ENCODE data around the gene LYRM4. TPM values are rescaled to one million over a fixed set of nuclear protein-coding genes. Genes with fewer than 3 reads are reported as not detected.

Gene LYRM4
- total RNA-seq, 1 donor from 2014 or later = 22.4 TPM

- DNase-seq (no peak), ATAC-seq (no peak)
- Histone ChIP-seq H3K4me3 (no peak overlapping the region), H3K27me3 (ENCODE audit: low read depth) (no peaks in the 10 kb centered on the region), H3K36me3 (no peaks in the 10 kb centered on the region), H3K27ac (no peak overlapping the region), H3K9me3 (no peaks in the 10 kb centered on the region), H3K4me1 (no peaks in the 10 kb centered on the region)
- TF ChIP-seq, protein P1, sequence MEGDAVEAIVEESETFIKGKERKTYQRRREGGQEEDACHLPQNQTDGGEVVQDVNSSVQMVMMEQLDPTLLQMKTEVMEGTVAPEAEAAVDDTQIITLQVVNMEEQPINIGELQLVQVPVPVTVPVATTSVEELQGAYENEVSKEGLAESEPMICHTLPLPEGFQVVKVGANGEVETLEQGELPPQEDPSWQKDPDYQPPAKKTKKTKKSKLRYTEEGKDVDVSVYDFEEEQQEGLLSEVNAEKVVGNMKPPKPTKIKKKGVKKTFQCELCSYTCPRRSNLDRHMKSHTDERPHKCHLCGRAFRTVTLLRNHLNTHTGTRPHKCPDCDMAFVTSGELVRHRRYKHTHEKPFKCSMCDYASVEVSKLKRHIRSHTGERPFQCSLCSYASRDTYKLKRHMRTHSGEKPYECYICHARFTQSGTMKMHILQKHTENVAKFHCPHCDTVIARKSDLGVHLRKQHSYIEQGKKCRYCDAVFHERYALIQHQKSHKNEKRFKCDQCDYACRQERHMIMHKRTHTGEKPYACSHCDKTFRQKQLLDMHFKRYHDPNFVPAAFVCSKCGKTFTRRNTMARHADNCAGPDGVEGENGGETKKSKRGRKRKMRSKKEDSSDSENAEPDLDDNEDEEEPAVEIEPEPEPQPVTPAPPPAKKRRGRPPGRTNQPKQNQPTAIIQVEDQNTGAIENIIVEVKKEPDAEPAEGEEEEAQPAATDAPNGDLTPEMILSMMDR (IDR thresholded peaks at IDR 0.05) = no peak
- intact Hi-C loops (cut with DNase I) = no loop called here
These were observed 149.1 kb downstream of the LYRM4 start for GRCh38 chr6:5111626-5112025.

DNA sequence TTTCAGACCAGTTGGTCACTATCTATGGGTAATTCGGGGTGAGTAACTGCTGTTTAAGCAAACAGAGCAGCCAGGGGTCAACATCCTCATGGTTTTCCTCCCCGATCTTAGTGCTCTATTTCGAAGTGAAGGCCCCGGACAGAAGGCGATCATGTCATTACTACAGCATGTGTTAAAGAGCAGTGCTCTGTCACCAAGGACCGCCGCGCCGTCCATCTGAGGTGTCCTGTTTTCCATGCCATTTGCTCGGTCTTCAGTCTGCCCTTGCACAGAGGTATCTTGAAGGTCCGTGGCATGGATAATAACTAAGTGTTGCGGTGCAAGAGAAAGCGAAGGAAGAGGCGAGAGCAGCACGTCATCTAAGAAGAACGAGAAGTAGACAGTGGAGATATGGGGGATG, 150.5 kb downstream of the LYRM4 start:
- H3K27me3 ChIP-seq (ENCODE audit: low read depth) = no peaks in the 10 kb centered on the region
- DNase-seq (no peak), ATAC-seq (no peak)
- intact Hi-C loops (cut with DNase I) = no loop called here
- no peaks in the 10 kb centered on the region for H3K4me1 ChIP-seq
- no peaks in the 10 kb centered on the region for H3K9me3 ChIP-seq
- no peak overlapping the region for H3K27ac ChIP-seq
- no peak overlapping the region for H3K4me3 ChIP-seq
- TF ChIP-seq, protein P1 (IDR thresholded peaks at IDR 0.05) = no peak
- no peaks in the 10 kb centered on the region for H3K36me3 ChIP-seq

DNA sequence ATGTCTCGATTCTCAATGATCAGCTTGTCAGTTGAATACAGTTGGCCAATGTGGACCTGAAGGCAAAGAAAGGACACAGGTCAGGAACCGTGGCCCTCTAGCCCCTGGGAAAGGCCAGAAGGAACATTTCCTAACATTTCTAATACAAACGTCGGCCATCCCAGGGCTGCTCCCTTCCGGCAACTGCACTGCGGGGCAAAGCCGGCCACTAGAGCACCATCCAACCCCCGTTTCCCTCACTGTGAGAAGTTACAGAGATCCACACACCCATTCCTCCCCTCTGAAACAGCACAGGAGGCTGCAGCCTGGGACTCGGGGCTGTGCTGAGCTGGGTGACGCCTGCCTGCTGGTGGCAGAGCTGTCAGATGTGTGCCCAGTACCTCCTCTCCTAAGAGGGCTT, 151.3 kb downstream of the LYRM4 start:
- Histone ChIP-seq H3K27me3 (ENCODE audit: low read depth) (no peaks in the 10 kb centered on the region), H3K27ac (no peak overlapping the region), H3K9me3 (no peaks in the 10 kb centered on the region), H3K4me1 (no peaks in the 10 kb centered on the region), H3K36me3 (no peaks in the 10 kb centered on the region), H3K4me3 (no peak overlapping the region)
- ATAC-seq (no peak), DNase-seq (no peak)
- TF ChIP-seq, protein P1 (IDR thresholded peaks at IDR 0.05) = no peak
- intact Hi-C loops (cut with DNase I) = no loop called here

GRCh38 chr6:5108536-5109150, 152.1 kb downstream of the LYRM4 start:
- H3K27ac ChIP-seq = no peak overlapping the region
- ATAC-seq (no peak), DNase-seq (no peak)

DNA sequence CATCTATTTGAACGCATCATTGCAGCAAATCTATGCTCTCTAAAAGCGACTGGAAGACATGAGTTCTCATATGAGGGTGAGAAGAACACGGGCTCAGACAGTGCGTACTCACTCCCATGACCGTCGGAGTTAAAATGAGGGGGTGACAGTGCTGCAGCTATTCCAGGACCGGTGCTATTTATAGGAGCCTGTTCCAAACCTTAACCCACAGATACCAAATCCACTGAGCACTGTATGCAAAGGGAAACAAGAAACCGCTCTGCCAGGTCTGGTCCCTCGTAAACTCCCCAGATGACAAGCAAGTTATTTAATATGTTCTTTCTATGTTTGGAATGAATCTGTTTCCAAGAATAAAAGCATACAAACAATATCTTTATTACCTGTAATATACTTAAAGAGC, 152.7 kb downstream of the LYRM4 start:
- Histone ChIP-seq H3K9me3 (no peaks in the 10 kb centered on the region), H3K4me3 (no peak overlapping the region), H3K36me3 (no peaks in the 10 kb centered on the region), H3K27ac (no peak overlapping the region), H3K4me1 (no peaks in the 10 kb centered on the region), H3K27me3 (ENCODE audit: low read depth) (no peaks in the 10 kb centered on the region)
- ATAC-seq = no peak
- intact Hi-C loops (cut with DNase I) = no loop called here
- DNase-seq = no peak
- TF ChIP-seq, protein P1 (IDR thresholded peaks at IDR 0.05) = no peak

More at GRCh38 chr6:5108536-5109150, 152.1 kb downstream of the LYRM4 start:
- Histone ChIP-seq H3K4me3 (no peak overlapping the region), H3K4me1 (no peaks in the 10 kb centered on the region), H3K27me3 (ENCODE audit: low read depth) (no peaks in the 10 kb centered on the region), H3K9me3 (no peaks in the 10 kb centered on the region), H3K36me3 (no peaks in the 10 kb centered on the region)
- TF ChIP-seq, protein P1 (IDR thresholded peaks at IDR 0.05) = no peak
- intact Hi-C loops (cut with DNase I) = no loop called here
